Measurements from ENCODE around the gene NELFCD.

The NELFCD gene

GRCh38 chr20:58994390-58995159 lies 13.5 kb downstream of the NELFCD start:
- no peak for DNase-seq (ENCODE audit: low spot score)

- no peak for DNase-seq (ENCODE audit: low spot score)
Observed at GRCh38 chr20:58995461-58996225, 14.6 kb downstream of the NELFCD start.

GRCh38 chr20:58996226-58996611 lies 15.2 kb downstream of the NELFCD start:
- no peak for DNase-seq (ENCODE audit: low spot score)

- DNase-seq (ENCODE audit: low spot score): no peak
Observed at GRCh38 chr20:58997141-58997770, 16.2 kb downstream of the NELFCD start.

- DNase-seq (ENCODE audit: low spot score): no peak
Observed at GRCh38 chr20:58998656-58999055, 17.6 kb downstream of the NELFCD start.

GRCh38 chr20:59000326-59000725 lies 19.3 kb downstream of the NELFCD start:
- no peak for DNase-seq (ENCODE audit: low spot score)

GRCh38 chr20:59001068-59001448 lies 20.0 kb downstream of the NELFCD start:
- no peak for DNase-seq (ENCODE audit: low spot score)

- DNase-seq (ENCODE audit: low spot score): no peak
Observed at GRCh38 chr20:59001449-59002171, 20.6 kb downstream of the NELFCD start.

GRCh38 chr20:59002388-59002787 lies 21.3 kb downstream of the NELFCD start:
- no peak for DNase-seq (ENCODE audit: low spot score)

GRCh38 chr20:59002874-59003399 lies 21.9 kb downstream of the NELFCD start:
- DNase-seq (ENCODE audit: low spot score): no peak

- no peak for DNase-seq (ENCODE audit: low spot score)
Observed at GRCh38 chr20:59003836-59004492, 22.9 kb downstream of the NELFCD start.

- DNase-seq (ENCODE audit: low spot score): no peak
Observed at GRCh38 chr20:59004493-59004762, 23.4 kb downstream of the NELFCD start.

GRCh38 chr20:59004763-59005522 lies 23.9 kb downstream of the NELFCD start:
- peak; percentile 34 for DNase-seq (ENCODE audit: low spot score)

- no peak for DNase-seq (ENCODE audit: low spot score)
Observed at GRCh38 chr20:59005523-59006166, 24.6 kb downstream of the NELFCD start.

- DNase-seq (ENCODE audit: low spot score): no peak
Observed at GRCh38 chr20:59006167-59006863, 25.3 kb downstream of the NELFCD start.

GRCh38 chr20:59006864-59007664 lies 26.0 kb downstream of the NELFCD start, which contains the start of gene CTSZ:
CTSZ (minus strand) TSS chr20:59007254; CDS start chr20:59007128, 126 bp downstream.
- DNase-seq (ENCODE audit: low spot score): no peak

GRCh38 chr20:59007665-59008511 lies 26.8 kb downstream of the NELFCD start:
- DNase-seq (ENCODE audit: low spot score): no peak

Data from putamen (tissue), 1 donor.